CD4-positive, alpha-beta T cell treated with Interleukin-10 for 1 hour (primary cell): ENCODE data around the gene MAPK13.
A peak's percentile ranks its signal among the peaks of the same experiment; 100 is the strongest.
"Not testable (repeated sequence)": the region's sequence is repeated elsewhere in the genome, so short reads cannot be mapped to it uniquely, and the experiment has no call there.

ENCODE experiments used
- DNase-seq: peaks from one replicate; pipeline ENCODE4 v3.0.0-alpha.2; 2020

MAPK13 gene

GRCh38 chr6:36129941-36130666 is at the start of gene MAPK13:
Gene MAPK13, plus strand, starts transcription at chr6:36130513. Its CDS starts 70 bp downstream, at chr6:36130583.
- no peak for DNase-seq

GRCh38 chr6:36082318-36082717 is 48.0 kb upstream of the MAPK13 start:
- DNase-seq, result no peak

- no peak for DNase-seq
Measured at GRCh38 chr6:36083446-36083845, 46.9 kb upstream of the MAPK13 start.

- not testable (repeated sequence) for DNase-seq
Measured at GRCh38 chr6:36088204-36088603, 42.1 kb upstream of the MAPK13 start.

GRCh38 chr6:36089048-36089447 is 41.3 kb upstream of the MAPK13 start:
- DNase-seq, result no peak

- DNase-seq, result no peak
Measured at GRCh38 chr6:36094238-36094637, 36.1 kb upstream of the MAPK13 start.

- DNase-seq, result peak; percentile 84
Measured at GRCh38 chr6:36094753-36095496, 35.4 kb upstream of the MAPK13 start.

GRCh38 chr6:36095497-36096391 is 34.6 kb upstream of the MAPK13 start:
- no peak for DNase-seq

GRCh38 chr6:36098253-36098919 is 31.9 kb upstream of the MAPK13 start:
- DNase-seq, result no peak

- peak; percentile 32 for DNase-seq
Measured at GRCh38 chr6:36098920-36099647, 31.2 kb upstream of the MAPK13 start.

- DNase-seq, result peak; percentile 70
Measured at GRCh38 chr6:36099869-36100483, 30.3 kb upstream of the MAPK13 start.

GRCh38 chr6:36101691-36102090 is 28.6 kb upstream of the MAPK13 start:
- no peak for DNase-seq

- no peak for DNase-seq
Measured at GRCh38 chr6:36102853-36103252, 27.5 kb upstream of the MAPK13 start.

- no peak for DNase-seq
Measured at GRCh38 chr6:36104836-36105235, 25.5 kb upstream of the MAPK13 start.

- DNase-seq, result peak; percentile 54
Measured at GRCh38 chr6:36109092-36109491, 21.2 kb upstream of the MAPK13 start.

- DNase-seq, result no peak
Measured at GRCh38 chr6:36110050-36110449, 20.3 kb upstream of the MAPK13 start.

- DNase-seq, result no peak
Measured at GRCh38 chr6:36110863-36111262, 19.4 kb upstream of the MAPK13 start.

GRCh38 chr6:36111526-36111925 is 18.8 kb upstream of the MAPK13 start:
- DNase-seq, result no peak

GRCh38 chr6:36113049-36113448 is 17.3 kb upstream of the MAPK13 start:
- no peak for DNase-seq

- DNase-seq, result no peak
Measured at GRCh38 chr6:36113703-36114102, 16.6 kb upstream of the MAPK13 start.

- peak; percentile 62 for DNase-seq
Measured at GRCh38 chr6:36114798-36115408, 15.4 kb upstream of the MAPK13 start.
